GM12865 (cell line): ENCODE data around the gene ZNF286A.
"Not testable (repeated sequence)": the region's sequence is repeated elsewhere in the genome, so short reads cannot be mapped to it uniquely, and the experiment has no call there.

Experiments
- DNase-seq: peaks from one replicate; pipeline ENCODE4 v3.0.0; 2010; ENCODE audit warnings: low read depth
- H3K4me3 ChIP-seq: 2 replicates; pipeline ENCODE4 v1.5.1; 2011; ENCODE audit warnings: mild to moderate bottlenecking, low read depth, low read length, control low read depth
- CTCF ChIP-seq: IDR thresholded peaks from 2 replicates; pipeline ENCODE4 v1.5.1; 2011; ENCODE audit warnings: low read length, control low read depth, low read depth, inconsistent platforms; ENCODE audit not compliant: insufficient read depth; ENCODE audit errors: missing control alignments

ZNF286A gene

GRCh38 chr17:15699413-15699924 lies at the start of gene ZNF286A:
Gene ZNF286A, plus strand, starts transcription at chr17:15699752. Its CDS starts 578 bp downstream, at chr17:15700330.
- H3K4me3 ChIP-seq, result peak within 1 kb of the TSS; percentile 39
- peak; percentile 99 for DNase-seq

- TF ChIP-seq CTCF, result no peak
- no peak overlapping the region for H3K4me3 ChIP-seq
- no peak for DNase-seq
Observed at GRCh38 chr17:15649861-15650421, 49.6 kb upstream of the ZNF286A start.

- no peak overlapping the region for H3K4me3 ChIP-seq
- no peak for DNase-seq
- no peak for TF ChIP-seq CTCF
Observed at GRCh38 chr17:15650741-15651582, 48.6 kb upstream of the ZNF286A start.

GRCh38 chr17:15651583-15652110 lies 47.9 kb upstream of the ZNF286A start:
- no peak for TF ChIP-seq CTCF
- peak; percentile 14 for DNase-seq
- H3K4me3 ChIP-seq, result no peak overlapping the region

- H3K4me3 ChIP-seq, result no peak overlapping the region
- no peak for DNase-seq
- TF ChIP-seq CTCF, result no peak
Observed at GRCh38 chr17:15652960-15653359, 46.6 kb upstream of the ZNF286A start.

- H3K4me3 ChIP-seq, DNase-seq: not testable (repeated sequence)
Observed at GRCh38 chr17:15654401-15654800, 45.2 kb upstream of the ZNF286A start.

GRCh38 chr17:15654886-15655561 lies 44.5 kb upstream of the ZNF286A start:
- no peak overlapping the region for H3K4me3 ChIP-seq
- no peak for DNase-seq
- TF ChIP-seq CTCF, result no peak
